Measurements from ENCODE around the gene ARHGEF2. TPM values are rescaled to one million over a fixed set of nuclear protein-coding genes. Genes with fewer than 3 reads are reported as not detected.

The ARHGEF2 gene
- total RNA-seq, 1 donor from 2014 or later: 172 TPM

- intact Hi-C loops (cut with micrococcal nuclease): no loop called here
These were observed 64.2 kb downstream of the ARHGEF2 start for GRCh38 chr1:155913969-155914757.

DNA sequence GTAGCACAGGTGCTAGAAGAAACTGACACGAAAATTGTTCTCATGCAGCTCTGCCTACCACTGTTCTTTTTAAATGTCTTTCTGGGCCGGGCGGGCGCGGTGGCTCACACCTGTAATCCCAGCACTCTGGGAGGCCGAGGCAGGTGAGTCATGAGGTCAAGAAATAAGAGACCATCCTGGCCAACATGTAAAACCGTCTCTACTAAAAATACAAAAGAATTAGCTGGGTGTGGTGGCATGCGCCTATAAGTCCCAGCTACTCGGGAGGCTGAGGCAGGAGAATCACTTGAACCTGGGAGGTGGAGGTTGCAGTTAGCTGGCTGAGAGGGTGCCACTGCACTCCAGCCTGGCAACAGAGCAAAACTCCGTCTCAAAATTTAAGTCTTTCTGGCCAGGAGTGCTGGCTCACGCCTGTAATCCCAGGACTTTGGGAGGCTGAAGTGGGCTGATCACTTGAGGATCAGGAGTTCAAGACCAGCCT, 66.3 kb downstream of the ARHGEF2 start:
- intact Hi-C loops (cut with micrococcal nuclease): no loop called here

DNA sequence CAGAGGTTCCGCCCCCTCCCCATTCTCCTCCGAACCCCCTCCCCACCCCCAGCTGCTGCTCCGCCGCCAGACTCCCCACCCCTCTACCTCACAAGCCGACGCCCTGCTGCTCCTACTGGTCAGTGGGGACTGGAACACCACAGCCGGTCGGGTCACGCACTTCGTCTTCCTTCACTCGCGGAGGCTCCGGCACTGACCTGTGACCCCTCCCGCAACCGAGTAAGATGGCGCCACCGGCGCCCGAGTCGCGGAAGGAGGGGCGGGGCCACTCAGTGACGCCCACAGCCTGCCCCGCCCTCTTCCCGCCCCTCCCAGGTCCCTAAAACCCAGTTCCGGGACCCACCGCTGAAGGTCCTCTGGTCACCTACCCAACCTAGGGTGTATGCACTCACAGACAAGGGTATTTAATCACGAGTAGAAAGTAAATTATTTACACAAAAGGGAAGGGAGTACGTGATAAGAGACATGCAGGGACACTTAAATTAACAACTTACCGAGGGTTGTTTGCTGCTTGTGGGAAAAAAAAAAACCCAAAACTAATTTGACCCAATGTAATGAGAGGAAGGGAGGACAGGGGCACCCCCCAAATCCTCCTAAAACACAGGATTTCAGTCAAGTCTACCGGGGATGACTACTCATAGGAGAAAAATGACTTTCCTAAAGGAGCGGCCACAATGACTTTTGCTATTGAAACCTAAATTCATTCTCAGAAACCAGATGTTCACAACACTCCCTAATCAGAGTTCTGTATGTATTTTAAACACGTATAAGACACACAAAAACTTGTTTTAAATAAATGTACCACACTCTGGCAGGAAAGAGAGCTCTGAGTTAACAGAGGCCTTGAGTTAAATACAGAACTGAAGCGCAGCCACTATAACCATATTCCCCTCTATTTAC, 66.9 kb downstream of the ARHGEF2 start, which contains the start of gene RIT1:
RIT1 (minus strand) TSS at position 194 of the 900 bp plus-strand sequence. CDS start 588 bp downstream, outside the sequence.
- intact Hi-C loops (cut with micrococcal nuclease): loop anchor here (1.0 kb wide), 2 partner anchors 23 to 52 kb away; partner anchors contain the start of genes KHDC4 and SYT11

DNA sequence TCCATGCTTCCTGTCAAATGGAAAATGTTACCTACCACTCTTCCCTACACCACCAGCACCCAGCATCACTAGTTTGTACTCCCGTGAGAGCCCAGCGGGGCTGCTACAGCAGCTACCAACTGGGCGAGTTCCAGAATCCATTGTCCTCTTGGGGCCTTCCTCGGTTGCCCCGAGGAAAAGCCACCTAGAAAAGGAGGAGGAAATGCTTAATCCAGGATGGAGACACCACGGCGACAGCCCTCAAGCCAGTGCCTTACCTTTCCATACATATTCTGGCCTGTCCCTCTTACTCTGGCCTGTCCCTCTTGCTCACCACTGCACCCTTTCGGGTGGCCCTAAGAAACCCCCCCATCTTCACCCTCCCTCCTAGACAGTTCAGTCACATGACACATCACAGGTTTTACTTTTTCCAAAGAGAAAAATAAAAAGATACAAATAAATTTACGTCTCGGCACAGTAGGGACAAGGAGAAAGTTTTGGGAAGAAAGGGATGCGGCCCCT, 67.7 kb downstream of the ARHGEF2 start:
- intact Hi-C loops (cut with micrococcal nuclease): loop anchor here (1.0 kb wide), 2 partner anchors 24 to 51 kb away; partner anchors contain the start of genes KHDC4 and SYT11

DNA sequence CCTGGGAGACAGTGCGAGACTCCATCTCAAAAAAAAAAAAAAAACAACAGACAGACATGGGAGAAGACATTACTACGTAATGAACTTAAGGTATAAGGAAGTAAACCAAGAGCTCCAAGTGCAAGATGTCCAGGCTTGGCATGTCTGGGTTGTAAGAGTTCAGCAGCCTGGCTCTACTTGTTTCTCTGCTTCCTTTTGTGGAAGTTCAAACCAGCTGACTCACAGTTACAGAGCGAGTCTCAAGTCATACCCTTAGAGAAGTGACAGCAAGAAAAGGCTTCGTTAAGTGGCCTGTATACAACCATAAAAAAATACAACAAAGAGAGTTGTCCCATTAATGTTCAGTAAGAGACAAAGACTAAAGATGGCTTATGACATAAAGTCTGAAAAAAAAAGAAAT, 68.5 kb downstream of the ARHGEF2 start:
- intact Hi-C loops (cut with micrococcal nuclease): no loop called here

DNA sequence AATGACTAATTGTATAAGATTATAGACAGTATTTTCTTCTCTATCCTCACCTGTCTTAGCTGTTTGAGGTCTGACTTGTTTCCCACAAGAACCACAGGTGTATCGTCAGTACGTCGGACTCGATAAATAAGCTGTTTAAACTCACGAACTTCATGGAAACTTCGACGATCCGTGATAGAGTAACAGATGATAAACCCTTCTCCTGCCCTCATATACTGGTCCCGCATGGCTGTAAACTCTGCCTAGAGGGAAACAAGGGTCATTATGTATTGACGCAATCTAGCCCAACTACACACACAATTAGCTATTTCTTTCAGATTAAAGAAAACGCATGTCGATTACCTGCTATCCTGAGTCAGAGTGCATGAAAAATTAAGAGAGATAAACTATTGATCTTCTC, 74.1 kb downstream of the ARHGEF2 start:
- intact Hi-C loops (cut with micrococcal nuclease): no loop called here

DNA sequence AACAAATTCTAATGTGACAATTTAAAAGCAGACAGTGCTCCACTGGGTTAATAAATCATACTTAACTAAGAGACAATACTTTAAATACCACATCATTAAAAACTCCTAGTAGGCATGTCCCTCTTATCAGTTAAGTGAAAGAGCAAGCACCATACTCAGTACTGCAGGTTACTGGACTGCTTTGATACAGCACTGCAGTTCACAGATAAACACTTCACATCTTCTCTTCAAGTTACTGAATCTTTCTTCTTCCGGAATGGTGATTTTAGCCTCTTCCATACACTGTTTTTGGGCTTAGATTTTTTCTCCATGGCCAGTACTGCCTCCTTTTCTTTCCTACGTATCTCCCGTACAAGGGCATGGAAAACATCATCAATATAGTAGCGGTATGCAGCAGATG, 78.2 kb downstream of the ARHGEF2 start:
- intact Hi-C loops (cut with micrococcal nuclease): no loop called here

- intact Hi-C loops (cut with micrococcal nuclease): no loop called here
These were observed 78.7 kb downstream of the ARHGEF2 start for GRCh38 chr1:155899683-155900082.

GRCh38 chr1:155898888-155899287, 79.5 kb downstream of the ARHGEF2 start:
- intact Hi-C loops (cut with micrococcal nuclease): no loop called here

DNA sequence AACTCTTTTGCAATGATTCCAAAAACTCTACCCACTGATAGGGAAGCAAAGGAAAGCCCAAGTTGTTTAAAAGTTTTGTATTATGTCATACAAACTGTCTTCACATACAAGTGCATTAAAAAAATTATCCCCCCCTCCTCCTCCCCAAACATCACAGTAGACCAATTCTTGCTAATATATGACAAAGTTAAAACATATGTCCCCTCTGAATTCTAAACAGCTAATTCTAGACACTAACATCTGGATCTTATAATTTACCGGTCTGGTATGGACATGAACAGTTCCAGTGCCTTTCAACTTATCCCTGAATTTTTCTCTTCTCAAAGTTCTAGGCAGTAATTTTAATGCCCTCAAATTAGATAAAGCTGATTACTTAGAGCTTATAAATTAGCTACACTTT, 80.6 kb downstream of the ARHGEF2 start:
- intact Hi-C loops (cut with micrococcal nuclease): no loop called here

Other genes starting within 250 kb of the ARHGEF2 start
- gene GON4L, start 121.3 kb downstream of the ARHGEF2 start, total RNA-seq: 79.9 and 82.6 TPM in 2 replicates
- 22.2 and 22.5 TPM in 2 replicates for gene SYT11, start 119.0 kb downstream of the ARHGEF2 start, total RNA-seq
- gene RIT1, start 67.2 kb downstream of the ARHGEF2 start, total RNA-seq: 27.0 and 27.6 TPM in 2 replicates
- 73.8 and 82.8 TPM in 2 replicates for gene KHDC4, start 44.1 kb downstream of the ARHGEF2 start, total RNA-seq
- gene RXFP4, start 36.9 kb downstream of the ARHGEF2 start, total RNA-seq: 0.14 TPM in 2 replicates
- 265 and 268 TPM in 2 replicates for gene SSR2, start 42.4 kb upstream of the ARHGEF2 start, total RNA-seq
- gene UBQLN4, start 75.3 kb upstream of the ARHGEF2 start, total RNA-seq: 36.8 and 37.2 TPM in 2 replicates
- gene LAMTOR2, start 76.2 kb upstream of the ARHGEF2 start, total RNA-seq: 69.4 and 71.6 TPM in 2 replicates
- gene RAB25, start 82.6 kb upstream of the ARHGEF2 start, total RNA-seq: not detected in 2 replicates
- 0.20 and 0.50 TPM in 2 replicates for gene MEX3A, start 103.9 kb upstream of the ARHGEF2 start, total RNA-seq
- gene LMNA, start 136.2 kb upstream of the ARHGEF2 start, total RNA-seq: 98.8 and 104 TPM in 2 replicates
- gene SEMA4A, start 175.0 kb upstream of the ARHGEF2 start, total RNA-seq: 10.5 and 12.4 TPM in 2 replicates
- gene SLC25A44, start 215.6 kb upstream of the ARHGEF2 start, total RNA-seq: 32.2 and 34.3 TPM in 2 replicates
- 84.0 and 84.1 TPM in 2 replicates for gene PMF1, start 234.5 kb upstream of the ARHGEF2 start, total RNA-seq